Measurements from ENCODE around the gene HOXA13. TPM values are rescaled to one million over a fixed set of nuclear protein-coding genes. Genes with fewer than 3 reads are reported as not detected.

HOXA13 gene
- total RNA-seq, 1 experiment from 2014 or later = not detected

DNA sequence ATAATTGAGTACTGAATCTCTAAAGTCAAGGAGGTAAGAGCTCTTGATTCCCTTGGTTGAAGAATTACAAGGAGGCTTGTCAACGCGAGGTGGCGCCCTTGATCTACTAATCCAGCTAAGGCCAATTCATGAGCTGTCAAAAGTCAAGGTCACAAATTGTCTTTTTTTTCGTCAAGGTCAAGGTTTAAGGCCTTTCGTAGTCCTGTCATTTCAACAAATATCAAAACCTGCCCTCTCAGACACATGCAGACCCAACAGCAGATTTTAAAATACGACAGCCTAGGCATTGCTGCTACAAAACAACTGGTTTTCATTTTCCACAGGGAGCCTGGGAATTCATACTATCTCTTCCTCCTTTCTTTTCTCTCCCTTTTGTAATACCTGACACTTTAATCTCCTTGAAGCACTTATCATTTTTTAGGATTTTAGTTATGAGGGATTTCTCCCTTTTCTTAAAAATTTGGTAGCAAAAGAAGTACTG, 3.6 kb downstream of the HOXA13 start:
- H3K4me1 Mint-ChIP-seq (ENCODE audit: insufficient read depth, unreplicated experiment) = no peaks in the 10 kb centered on the region
- peak; percentile 74 for DNase-seq (ENCODE audit: unreplicated experiment)
- H3K27ac Mint-ChIP-seq (ENCODE audit: low read depth, unreplicated experiment) = no peak overlapping the region
- intact Hi-C loops (cut with micrococcal nuclease) = loop anchor here (1.0 to 10.0 kb wide), 7 partner anchors 380 to 1728 kb away; no protein-coding TSS in a partner anchor
- H3K27me3 Mint-ChIP-seq (ENCODE audit: insufficient read depth, unreplicated experiment) = peaks cover 55% of the 10 kb centered on the region
- ChIA-PET POLR2A (interaction anchor here (0.7 to 1.7 kb wide), 4 partner anchors 545 to 898 kb away, joined by 3 to 6 read pairs (median 4); no protein-coding TSS in a partner anchor), CTCF (interaction anchor here (0.6 to 2.8 kb wide), 42 partner anchors 9 to 1187 kb away, joined by 3 to 39 read pairs (median 4); partner anchors contain the start of gene HOXA11)
- no TSS peak for BruUV-seq (replicated peaks)
- TF ChIP-seq, protein P1, sequence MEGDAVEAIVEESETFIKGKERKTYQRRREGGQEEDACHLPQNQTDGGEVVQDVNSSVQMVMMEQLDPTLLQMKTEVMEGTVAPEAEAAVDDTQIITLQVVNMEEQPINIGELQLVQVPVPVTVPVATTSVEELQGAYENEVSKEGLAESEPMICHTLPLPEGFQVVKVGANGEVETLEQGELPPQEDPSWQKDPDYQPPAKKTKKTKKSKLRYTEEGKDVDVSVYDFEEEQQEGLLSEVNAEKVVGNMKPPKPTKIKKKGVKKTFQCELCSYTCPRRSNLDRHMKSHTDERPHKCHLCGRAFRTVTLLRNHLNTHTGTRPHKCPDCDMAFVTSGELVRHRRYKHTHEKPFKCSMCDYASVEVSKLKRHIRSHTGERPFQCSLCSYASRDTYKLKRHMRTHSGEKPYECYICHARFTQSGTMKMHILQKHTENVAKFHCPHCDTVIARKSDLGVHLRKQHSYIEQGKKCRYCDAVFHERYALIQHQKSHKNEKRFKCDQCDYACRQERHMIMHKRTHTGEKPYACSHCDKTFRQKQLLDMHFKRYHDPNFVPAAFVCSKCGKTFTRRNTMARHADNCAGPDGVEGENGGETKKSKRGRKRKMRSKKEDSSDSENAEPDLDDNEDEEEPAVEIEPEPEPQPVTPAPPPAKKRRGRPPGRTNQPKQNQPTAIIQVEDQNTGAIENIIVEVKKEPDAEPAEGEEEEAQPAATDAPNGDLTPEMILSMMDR (IDR thresholded peaks at IDR 0.05; ENCODE audit: unreplicated experiment) = peak; percentile 83
- no peak overlapping the region for H3K4me3 Mint-ChIP-seq (ENCODE audit: unreplicated experiment)
- H3K36me3 Mint-ChIP-seq (ENCODE audit: insufficient read depth, unreplicated experiment) = no peaks in the 10 kb centered on the region
- no peaks in the 10 kb centered on the region for H3K9me3 Mint-ChIP-seq (ENCODE audit: unreplicated experiment)

DNA sequence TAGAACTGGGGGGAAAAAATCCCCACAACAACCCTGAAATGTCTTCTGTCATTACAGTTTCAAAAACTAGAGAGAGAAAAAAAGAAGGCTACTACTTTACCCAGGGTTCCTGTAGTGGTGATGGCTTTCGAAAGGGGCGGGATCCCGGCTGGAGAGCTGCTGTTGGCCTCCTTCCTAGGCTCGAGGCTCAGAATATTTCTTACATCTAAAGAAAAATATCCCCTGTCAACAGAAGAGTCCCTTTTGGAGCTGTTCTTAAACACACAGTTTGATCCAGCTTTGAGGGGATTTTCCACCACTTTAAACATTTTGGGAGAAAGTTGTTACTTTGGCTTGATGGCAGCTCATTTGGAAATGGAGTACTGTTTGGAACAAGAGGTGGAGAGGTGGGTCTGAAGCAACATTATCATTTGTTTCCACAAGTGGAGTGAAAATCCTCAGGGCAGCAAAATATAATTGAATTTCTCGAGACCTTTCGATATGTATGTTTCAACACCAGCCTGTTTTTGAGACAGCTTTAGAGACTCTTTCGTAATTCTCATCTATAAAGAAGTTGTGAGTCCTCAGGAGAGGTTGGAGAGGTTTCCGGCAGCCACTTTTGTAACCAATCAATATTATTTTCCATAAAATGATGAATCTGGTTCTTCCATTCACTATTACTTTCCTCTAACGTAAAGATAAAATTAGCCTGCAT, 5.1 kb downstream of the HOXA13 start:
- DNase-seq (ENCODE audit: unreplicated experiment) = no peak
- intact Hi-C loops (cut with micrococcal nuclease) = loop anchor here (5.0 to 10.0 kb wide), 2 partner anchors 882 to 1730 kb away; no protein-coding TSS in a partner anchor
- POLR2A ChIA-PET = interaction anchor here (0.6 to 1.7 kb wide), 6 partner anchors 13 to 826 kb away, joined by 3 to 6 read pairs (median 4); no protein-coding TSS in a partner anchor
- BruUV-seq (replicated peaks) = no TSS peak
- Mint-ChIP-seq H3K4me3 (ENCODE audit: unreplicated experiment) (no peak overlapping the region), H3K4me1 (ENCODE audit: insufficient read depth, unreplicated experiment) (no peaks in the 10 kb centered on the region), H3K36me3 (ENCODE audit: insufficient read depth, unreplicated experiment) (no peaks in the 10 kb centered on the region), H3K27me3 (ENCODE audit: insufficient read depth, unreplicated experiment) (peaks cover 40% of the 10 kb centered on the region), H3K27ac (ENCODE audit: low read depth, unreplicated experiment) (no peak overlapping the region), H3K9me3 (ENCODE audit: unreplicated experiment) (no peaks in the 10 kb centered on the region)
- CTCF ChIA-PET = interaction anchor here (0.5 to 2.8 kb wide), 28 partner anchors 8 to 975 kb away, joined by 3 to 39 read pairs (median 6); partner anchors contain the start of gene HOXA11
- TF ChIP-seq, protein P1 (IDR thresholded peaks at IDR 0.05; ENCODE audit: unreplicated experiment) = no peak

DNA sequence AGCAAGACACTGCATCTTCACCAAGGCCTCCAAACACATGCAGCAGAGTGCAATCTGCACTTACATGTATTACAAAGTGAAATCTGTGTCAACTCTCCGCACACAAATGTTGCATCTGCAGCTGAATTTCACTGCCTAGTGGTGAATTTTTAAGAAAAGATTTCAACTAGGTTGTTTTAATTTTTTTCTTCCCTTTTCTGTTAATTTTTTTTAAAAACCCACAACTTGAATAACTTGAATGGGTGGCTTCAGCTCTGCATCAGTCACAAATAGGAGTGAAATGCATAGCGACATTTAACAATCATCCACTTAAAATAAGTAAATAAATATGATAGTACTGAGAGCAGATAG, 5.9 kb downstream of the HOXA13 start:
- ChIA-PET CTCF (interaction anchor here (0.5 to 2.8 kb wide), 6 partner anchors 7 to 904 kb away, joined by 3 to 21 read pairs (median 6); no protein-coding TSS in a partner anchor), POLR2A (interaction anchor here (1.7 kb wide), 1 partner anchor 581 kb away, joined by 4 read pairs; no protein-coding TSS in a partner anchor)
- H3K36me3 Mint-ChIP-seq (ENCODE audit: insufficient read depth, unreplicated experiment) = no peaks in the 10 kb centered on the region
- intact Hi-C loops (cut with micrococcal nuclease) = loop anchor here (10.0 kb wide), 1 partner anchor 1731 kb away; no protein-coding TSS in a partner anchor
- H3K4me3 Mint-ChIP-seq (ENCODE audit: unreplicated experiment) = no peak overlapping the region
- TF ChIP-seq, protein P1 (IDR thresholded peaks at IDR 0.05; ENCODE audit: unreplicated experiment) = no peak
- peaks cover 32% of the 10 kb centered on the region for H3K27me3 Mint-ChIP-seq (ENCODE audit: insufficient read depth, unreplicated experiment)
- no peaks in the 10 kb centered on the region for H3K4me1 Mint-ChIP-seq (ENCODE audit: insufficient read depth, unreplicated experiment)
- DNase-seq (ENCODE audit: unreplicated experiment) = no peak
- BruUV-seq (replicated peaks) = no TSS peak
- no peaks in the 10 kb centered on the region for H3K9me3 Mint-ChIP-seq (ENCODE audit: unreplicated experiment)
- H3K27ac Mint-ChIP-seq (ENCODE audit: low read depth, unreplicated experiment) = no peak overlapping the region

- no TSS peak for BruUV-seq (replicated peaks)
- Mint-ChIP-seq H3K27me3 (ENCODE audit: insufficient read depth, unreplicated experiment) (peaks cover 26% of the 10 kb centered on the region), H3K27ac (ENCODE audit: low read depth, unreplicated experiment) (no peak overlapping the region), H3K4me1 (ENCODE audit: insufficient read depth, unreplicated experiment) (no peaks in the 10 kb centered on the region), H3K36me3 (ENCODE audit: insufficient read depth, unreplicated experiment) (no peaks in the 10 kb centered on the region), H3K4me3 (ENCODE audit: unreplicated experiment) (no peak overlapping the region), H3K9me3 (ENCODE audit: unreplicated experiment) (no peaks in the 10 kb centered on the region)
- TF ChIP-seq, protein P1 (IDR thresholded peaks at IDR 0.05; ENCODE audit: unreplicated experiment) = no peak
- intact Hi-C loops (cut with micrococcal nuclease) = loop anchor here (10.0 kb wide), 1 partner anchor 1731 kb away; no protein-coding TSS in a partner anchor
- POLR2A ChIA-PET = no interaction called here
- CTCF ChIA-PET = interaction anchor here (0.9 to 1.1 kb wide), 2 partner anchors 375 to 551 kb away, joined by 3 to 4 read pairs; no protein-coding TSS in a partner anchor
- DNase-seq (ENCODE audit: unreplicated experiment) = no peak
Measured at GRCh38 chr7:27193335-27194001, 6.4 kb downstream of the HOXA13 start.

All from MCF 10A (cell line).